ENCODE measurements around the gene ZHX3. TPM values are rescaled to one million over a fixed set of nuclear protein-coding genes. Genes with fewer than 3 reads are reported as not detected.

ZHX3 gene
- total RNA-seq, 1 experiment from 2014 or later, result 9.6 TPM

- Mint-ChIP-seq H3K9me3 (no peaks in the 10 kb centered on the region), H3K27ac (no peak overlapping the region), H3K4me3 (no peak overlapping the region), H3K4me1 (peaks cover 4% of the 10 kb centered on the region; the same call in 1 of the 2 replicates), H3K27me3 (ENCODE audit: low read depth) (no peaks in the 10 kb centered on the region; the same call in 1 of the 2 replicates), H3K36me3 (no peaks in the 10 kb centered on the region)
- ChIA-PET POLR2A (no interaction called here), CTCF (no interaction called here)
- ATAC-seq (no peak), DNase-seq (ENCODE audit: low spot score) (no peak)
- no peak for TF ChIP-seq ZNF425 (CRISPR knock-in tag; conservative IDR thresholded peaks at IDR 0.05)
- no peak for TF ChIP-seq ZNF396 (CRISPR knock-in tag; IDR thresholded peaks at IDR 0.05; ENCODE audit: borderline replicate concordance)
- no peak for TF ChIP-seq E2F5 (CRISPR knock-in tag; IDR thresholded peaks at IDR 0.05)
- TF ChIP-seq HMGA2 (CRISPR knock-in tag; IDR thresholded peaks at IDR 0.05), result no peak
- TF ChIP-seq RORB (CRISPR knock-in tag; IDR thresholded peaks at IDR 0.05), result no peak
- no peak for TF ChIP-seq ATF2 (CRISPR knock-in tag; IDR thresholded peaks at IDR 0.05; ENCODE audit: borderline replicate concordance, low read depth)
Observed at GRCh38 chr20:41205313-41205712, 112.2 kb downstream of the ZHX3 start.

- Mint-ChIP-seq H3K9me3 (no peaks in the 10 kb centered on the region), H3K36me3 (no peaks in the 10 kb centered on the region), H3K4me1 (peaks cover 6% of the 10 kb centered on the region; the same call in 1 of the 2 replicates), H3K27ac (no peak overlapping the region), H3K4me3 (no peak overlapping the region), H3K27me3 (ENCODE audit: low read depth) (no peaks in the 10 kb centered on the region; the same call in 1 of the 2 replicates)
- POLR2A ChIA-PET, result no interaction called here
- no peak for ATAC-seq
- DNase-seq (ENCODE audit: low spot score), result no peak
- CTCF ChIA-PET, result interaction anchor here (1.1 kb wide), 1 partner anchor 135 kb away, joined by 3 read pairs; no protein-coding TSS in a partner anchor
- TF ChIP-seq JUN (CRISPR knock-in tag; IDR thresholded peaks at IDR 0.05), result no peak
Observed at GRCh38 chr20:41204304-41205265, 112.9 kb downstream of the ZHX3 start.

- Mint-ChIP-seq H3K4me1 (peaks cover 6% of the 10 kb centered on the region; the same call in 1 of the 2 replicates), H3K27ac (no peak overlapping the region), H3K27me3 (ENCODE audit: low read depth) (no peaks in the 10 kb centered on the region), H3K9me3 (peaks cover 5% of the 10 kb centered on the region), H3K4me3 (no peak overlapping the region), H3K36me3 (peaks cover 4% of the 10 kb centered on the region; the same call in 1 of the 2 replicates)
- ChIA-PET POLR2A (no interaction called here), CTCF (interaction anchor here (1.1 kb wide), 1 partner anchor 136 kb away, joined by 3 read pairs; no protein-coding TSS in a partner anchor)
- ATAC-seq (no peak), DNase-seq (ENCODE audit: low spot score) (no peak)
- no peak for TF ChIP-seq IRF2 (CRISPR knock-in tag; IDR thresholded peaks at IDR 0.05; ENCODE audit: borderline replicate concordance, low read depth)
- no peak for TF ChIP-seq RORB (CRISPR knock-in tag; IDR thresholded peaks at IDR 0.05)
- TF ChIP-seq HMGA2 (CRISPR knock-in tag; IDR thresholded peaks at IDR 0.05), result no peak
- TF ChIP-seq ARID4B (CRISPR knock-in tag; IDR thresholded peaks at IDR 0.05; ENCODE audit: borderline replicate concordance), result no peak
- TF ChIP-seq ETV6 (CRISPR knock-in tag; IDR thresholded peaks at IDR 0.05), result no peak
- no peak for TF ChIP-seq ZNF416 (CRISPR knock-in tag; IDR thresholded peaks at IDR 0.05)
- TF ChIP-seq NR1H2 (CRISPR knock-in tag; IDR thresholded peaks at IDR 0.05), result no peak
- no peak for TF ChIP-seq PREB (CRISPR knock-in tag; IDR thresholded peaks at IDR 0.05; ENCODE audit: borderline replicate concordance)
- TF ChIP-seq CTCF (IDR thresholded peaks at IDR 0.05), result no peak
- no peak for TF ChIP-seq FOXP1 (CRISPR knock-in tag; IDR thresholded peaks at IDR 0.05; ENCODE audit: borderline replicate concordance)
- no peak for TF ChIP-seq ZNF232 (CRISPR knock-in tag; IDR thresholded peaks at IDR 0.05)
- no peak for TF ChIP-seq TP53 (CRISPR knock-in tag; IDR thresholded peaks at IDR 0.05)
- TF ChIP-seq ATF1 (CRISPR knock-in tag; IDR thresholded peaks at IDR 0.05), result no peak
Observed at GRCh38 chr20:41203660-41204059, 113.9 kb downstream of the ZHX3 start.

All from WTC11 (cell line).